Measurements from ENCODE around the gene SERPINA4.

Gene SERPINA4

DNA sequence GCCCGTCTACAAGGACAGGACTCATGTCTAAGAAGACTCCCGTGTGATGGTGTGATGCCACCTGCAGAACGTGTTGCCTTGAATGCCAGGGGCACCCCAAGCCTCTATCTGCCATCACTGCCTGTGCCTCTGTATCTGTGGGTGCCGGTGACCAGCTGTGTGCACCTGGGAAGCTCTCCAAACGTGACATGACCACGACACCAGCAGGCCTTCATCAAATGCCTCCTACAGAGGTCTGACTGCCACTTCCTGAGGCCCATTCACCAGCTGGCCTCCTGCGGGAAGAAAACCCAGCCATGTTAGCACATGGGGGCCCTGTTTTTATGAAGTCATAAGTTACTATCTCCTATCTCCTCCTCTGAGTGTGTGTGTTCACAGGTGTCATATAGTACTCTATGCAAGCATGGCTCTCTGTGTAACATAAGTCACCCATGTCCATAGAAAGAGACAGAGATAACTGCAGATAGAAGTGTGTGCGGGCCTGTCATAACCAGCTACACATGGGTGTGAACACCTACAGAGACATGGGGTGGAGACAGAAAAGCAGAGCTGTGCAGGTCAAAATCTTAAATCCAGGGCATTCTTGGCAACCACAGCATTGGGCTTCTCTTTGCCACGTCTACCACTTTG is 18.3 kb upstream of the SERPINA4 start:
- no peak for DNase-seq

DNA sequence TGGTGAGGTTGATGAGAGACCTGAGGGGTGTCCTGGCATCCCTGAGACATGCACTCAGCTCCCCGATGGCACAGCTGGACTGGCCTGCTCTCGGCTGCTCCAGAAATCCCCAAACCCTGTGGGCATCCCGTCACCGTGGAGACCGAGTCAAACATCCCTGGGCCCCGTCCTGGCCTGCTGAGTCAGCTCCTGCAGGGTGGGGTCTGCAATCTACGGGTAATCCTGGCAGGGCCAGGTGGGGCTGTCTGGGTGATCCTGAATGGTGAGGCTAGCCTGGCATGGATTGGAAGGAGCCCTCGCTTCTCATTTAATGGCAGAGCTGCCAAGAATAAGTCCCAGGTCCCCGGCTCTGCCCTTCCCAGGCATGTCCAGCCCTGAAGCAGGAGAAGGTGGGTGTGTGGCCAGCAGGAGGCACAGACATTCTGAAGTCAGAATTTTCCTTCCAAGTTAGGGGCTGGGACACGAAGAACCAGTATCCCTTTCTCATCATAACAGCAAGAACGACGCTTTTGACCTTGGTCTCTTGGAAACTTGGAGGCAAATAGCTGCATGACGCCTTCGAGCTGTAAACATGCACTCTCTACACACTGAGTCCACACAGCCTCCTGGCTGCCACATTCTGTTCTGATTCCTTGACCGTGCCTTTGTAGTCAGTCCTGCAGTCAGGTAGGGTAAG is 17.7 kb upstream of the SERPINA4 start:
- no peak for DNase-seq

DNA sequence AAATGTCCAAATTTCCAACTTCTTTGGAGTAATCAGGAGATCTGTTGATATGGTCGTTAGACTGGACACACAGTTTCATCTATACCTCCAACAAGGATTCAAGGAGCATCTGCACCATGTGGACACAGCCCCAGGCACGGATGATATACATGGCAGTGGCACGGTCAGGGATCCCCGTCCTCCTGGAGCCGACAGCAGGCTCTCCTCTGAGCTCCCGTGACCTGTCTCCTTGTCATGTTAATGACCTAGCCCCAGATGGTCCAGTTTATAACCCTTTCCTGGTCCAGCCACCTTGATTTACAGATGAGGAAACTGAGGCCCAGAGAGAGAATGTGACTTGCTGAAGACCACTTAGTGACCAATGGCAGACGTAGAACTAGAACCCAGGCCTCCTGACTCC is 16.5 kb upstream of the SERPINA4 start:
- no peak for DNase-seq

DNA sequence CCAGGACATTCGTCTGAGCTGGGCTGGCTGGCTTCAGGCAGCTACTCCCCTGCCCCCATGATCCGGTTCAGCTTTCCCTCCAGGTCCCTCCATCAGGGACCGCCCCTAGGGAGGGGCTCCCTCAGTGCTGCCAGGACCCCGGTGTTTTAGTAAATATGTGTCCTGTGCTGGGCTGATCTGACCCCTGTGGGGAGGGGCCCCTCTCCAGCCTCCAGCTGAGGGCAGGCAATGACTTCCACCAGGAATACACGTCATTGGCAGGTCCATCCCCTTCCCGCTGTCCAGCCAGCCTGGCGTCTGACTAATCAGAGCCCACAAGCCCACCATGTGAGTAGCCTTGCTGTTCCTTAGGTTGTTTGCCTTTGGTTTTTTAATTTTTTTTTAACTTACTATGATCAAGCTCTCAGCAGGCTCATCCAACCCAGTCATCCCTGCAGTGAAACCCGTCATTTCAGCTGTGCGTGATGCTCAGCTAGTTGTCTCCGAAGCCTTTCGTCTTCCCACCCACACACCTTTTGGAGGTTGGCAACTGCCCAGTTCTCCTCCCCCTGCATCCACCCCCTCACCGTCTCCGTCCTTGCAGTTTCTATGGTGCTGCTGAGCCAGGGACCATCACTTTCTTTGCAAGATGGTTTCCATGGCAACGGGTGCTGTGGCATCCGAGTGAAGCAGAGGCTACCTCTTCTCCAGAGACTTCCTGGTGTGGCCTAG is 16.0 kb upstream of the SERPINA4 start:
- no peak for DNase-seq

DNA sequence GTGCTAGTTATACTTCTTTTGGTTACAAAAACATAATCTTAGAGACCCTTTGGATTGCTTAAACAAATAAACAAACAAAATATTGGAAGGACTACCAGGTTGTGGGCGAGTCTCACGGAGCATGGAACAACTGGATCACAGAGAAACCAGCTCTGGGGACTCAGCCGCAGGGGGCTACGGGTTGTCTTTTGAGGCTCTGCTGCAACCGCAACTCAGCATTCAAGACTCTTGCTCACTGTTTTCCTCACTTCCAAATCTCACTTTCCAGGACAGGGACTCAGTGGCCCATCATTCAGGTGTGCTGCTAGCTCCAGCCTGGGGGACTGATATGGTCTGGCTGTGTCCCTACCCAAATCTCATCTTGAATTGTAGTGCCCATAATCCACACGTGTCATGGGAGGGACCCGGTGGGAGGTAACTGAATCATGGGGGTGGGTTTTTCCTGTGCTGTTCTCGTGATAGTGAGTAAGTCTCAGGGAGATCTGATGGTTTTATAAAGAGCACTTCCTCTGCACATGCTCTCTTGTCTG is 14.0 kb upstream of the SERPINA4 start:
- DNase-seq = no peak

DNA sequence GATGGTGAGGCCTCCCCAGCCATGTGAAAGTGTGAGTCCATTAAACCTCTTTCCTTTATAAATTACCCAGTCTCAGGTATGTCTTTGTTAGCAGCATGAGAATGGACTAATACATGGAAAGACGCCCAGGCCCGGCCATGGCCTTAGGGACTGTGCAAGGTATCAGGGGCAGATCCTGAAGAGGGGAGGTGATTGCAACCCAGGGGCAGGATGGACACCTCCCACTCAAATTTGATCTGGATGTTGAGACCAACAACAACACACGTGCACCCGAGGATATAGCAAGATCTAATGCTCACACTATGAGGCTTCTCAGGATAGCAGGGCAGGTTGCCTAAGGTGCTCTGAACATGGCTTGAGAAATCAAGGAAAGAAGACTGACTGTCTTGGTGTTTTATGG is 13.5 kb upstream of the SERPINA4 start:
- no peak for DNase-seq

DNA sequence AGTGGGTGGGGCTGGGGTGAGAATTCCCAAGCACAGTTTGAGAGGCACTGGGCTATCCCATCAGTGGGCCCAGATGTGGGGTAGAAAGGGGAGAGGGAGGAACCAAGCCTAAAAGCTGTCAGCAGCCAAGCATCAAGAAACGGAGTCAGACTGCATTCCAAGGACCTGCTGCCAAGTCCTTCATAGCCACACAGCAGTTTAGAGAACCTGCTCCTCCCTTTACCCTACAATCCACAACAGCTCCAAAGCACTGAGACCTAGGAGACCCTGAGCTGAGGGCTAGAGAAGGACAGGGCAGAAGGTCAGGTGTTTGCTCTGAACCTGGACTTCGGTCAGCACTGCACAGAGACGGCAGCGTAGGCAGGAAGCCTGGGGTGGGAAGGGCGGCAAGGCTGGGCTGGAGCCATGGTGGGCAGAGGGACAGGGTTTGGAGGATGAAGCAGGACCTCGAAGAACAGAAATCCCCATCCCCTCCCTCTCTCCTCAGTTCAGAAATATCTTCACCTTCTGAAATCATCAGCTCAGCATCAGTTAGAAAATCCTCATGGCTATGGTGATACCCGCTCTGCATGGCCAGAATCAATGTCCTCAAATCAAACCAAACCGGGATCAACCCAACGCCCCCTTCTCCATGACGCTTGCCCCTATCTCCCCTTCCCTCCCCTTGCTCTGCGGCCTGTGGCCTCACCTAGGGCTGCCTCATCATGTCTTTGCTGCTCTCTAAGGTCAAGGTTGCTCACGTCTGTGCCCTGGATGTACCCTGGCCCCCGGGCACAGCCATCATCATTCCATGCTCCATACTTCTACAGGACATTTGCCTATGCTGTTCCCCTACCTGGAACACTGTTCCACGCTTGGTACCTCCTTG is 12.9 kb upstream of the SERPINA4 start:
- DNase-seq = no peak

DNA sequence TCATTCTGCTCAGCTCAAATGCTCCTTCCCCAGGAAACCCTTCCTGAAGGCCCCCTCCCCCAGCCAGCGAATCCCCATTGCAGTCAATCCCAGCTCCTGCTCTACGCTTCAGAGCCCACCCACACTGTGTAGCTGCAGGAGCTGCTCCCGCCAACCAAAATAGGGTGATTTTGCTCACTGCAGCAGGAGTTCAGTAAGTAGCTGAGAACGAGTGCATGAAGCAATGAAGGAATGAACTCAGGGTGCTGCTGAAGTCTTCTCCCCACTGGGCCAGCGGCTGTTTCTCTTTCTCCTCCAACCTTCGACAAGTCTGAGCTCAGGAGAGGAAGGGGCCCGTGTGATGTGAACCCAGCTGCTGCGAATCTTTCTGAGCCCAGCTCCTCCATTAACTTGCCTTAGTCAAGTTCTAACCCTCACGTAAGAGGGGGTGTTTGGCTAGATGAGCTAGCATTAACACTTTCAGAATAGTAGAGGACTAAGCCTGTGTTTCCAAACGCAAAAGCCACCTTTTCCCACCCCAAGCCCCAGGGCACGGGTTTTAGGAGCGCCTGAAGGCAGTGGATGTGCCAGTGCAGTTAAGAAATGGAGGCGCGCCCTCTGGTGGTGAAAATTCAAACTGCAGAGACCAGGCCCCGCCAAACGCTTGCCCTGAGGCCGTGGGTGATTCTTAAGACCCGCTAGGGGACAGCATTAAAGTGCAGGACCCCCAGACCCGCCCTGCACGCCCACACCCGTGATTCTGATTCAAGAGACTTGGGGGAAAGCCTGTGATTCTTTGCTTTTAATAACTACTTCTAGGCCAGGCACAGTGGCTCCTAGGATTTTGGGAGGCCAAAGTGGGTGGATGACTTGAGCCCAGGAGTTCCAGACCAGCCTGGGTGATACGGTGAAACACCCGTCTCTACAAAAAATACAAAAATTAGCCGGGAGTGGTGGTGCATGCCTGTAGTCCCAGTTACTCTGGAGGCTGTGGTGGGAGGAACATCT is 11.9 kb upstream of the SERPINA4 start:
- peak; percentile 54 for DNase-seq

DNA sequence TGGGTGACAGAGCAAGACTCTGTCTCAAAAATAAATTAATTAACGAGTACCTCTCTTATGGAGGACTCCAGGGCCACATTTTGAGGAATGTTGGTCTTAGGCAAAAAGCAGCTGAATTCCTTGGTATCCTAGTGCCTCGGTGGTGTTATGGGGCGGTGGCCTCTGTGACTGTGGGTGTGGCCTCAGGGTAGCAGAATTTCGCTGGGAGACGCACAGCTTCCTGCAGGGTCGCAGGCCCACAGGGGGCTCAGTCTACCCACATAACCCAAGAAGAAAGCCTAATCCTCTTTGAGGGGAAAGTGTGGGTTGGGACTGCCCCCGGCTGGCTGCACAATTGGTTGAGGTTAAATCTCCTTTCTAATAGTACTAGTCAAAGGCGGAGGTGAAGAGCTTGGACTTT is 11.2 kb upstream of the SERPINA4 start:
- no peak for DNase-seq

DNA sequence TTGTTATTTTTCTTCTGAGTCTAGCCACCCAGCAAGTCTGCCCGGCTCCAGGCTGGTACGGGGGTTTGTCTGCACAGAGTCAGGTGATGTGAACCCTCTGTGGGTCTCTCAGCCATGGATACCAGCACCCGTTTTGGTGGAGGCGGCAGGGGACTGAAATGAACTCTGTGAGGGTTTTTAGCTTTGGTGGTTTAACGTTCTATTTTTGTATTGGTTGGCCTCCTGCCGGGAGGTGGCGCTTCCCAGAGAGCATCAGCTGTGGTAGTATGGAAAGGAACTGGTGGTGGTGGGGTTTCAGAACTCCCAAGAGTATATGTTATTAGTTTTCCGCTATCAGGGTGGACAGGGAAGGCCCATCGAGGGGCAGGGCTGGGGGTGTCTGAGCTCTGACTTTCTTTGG is 5.3 kb upstream of the SERPINA4 start:
- DNase-seq = no peak

DNA sequence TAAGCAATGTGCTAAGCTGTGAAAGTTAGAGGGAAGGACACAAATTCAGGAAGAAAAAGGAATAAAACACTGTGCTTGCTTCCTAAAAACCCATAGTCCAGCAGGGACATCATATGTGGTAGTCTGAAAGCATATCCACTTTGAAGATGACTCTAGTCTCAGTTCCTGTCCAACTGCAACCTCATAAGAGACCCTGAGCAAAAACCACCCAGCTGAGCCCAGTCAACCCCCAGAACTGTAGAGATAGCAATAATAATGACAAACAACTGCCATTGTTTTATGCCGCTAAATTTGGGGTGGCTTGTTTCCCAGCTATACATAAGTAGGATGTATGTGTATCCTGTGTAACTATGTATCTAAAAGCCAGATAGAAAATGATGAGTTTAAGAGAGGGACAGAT is 3.9 kb upstream of the SERPINA4 start:
- no peak for DNase-seq

DNA sequence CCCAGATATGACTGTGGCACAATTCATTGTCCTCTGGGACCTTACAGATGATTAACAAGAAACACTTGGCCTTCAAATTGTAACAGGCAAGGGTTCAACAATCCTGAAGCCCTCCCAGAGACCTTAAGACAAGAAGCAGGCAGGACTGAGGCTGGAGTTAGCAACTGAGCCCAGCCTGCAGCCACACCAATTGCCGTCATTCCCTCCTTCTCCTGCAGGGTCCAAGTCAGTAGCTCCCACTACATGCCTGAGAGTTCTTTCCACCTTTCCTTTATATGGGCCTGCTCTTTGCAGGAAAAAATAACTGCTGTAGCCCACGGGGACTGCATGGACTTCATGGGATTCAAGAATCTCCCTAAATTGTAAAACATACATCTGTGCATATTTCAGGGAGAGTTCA is 2.4 kb upstream of the SERPINA4 start:
- no peak for DNase-seq

DNA sequence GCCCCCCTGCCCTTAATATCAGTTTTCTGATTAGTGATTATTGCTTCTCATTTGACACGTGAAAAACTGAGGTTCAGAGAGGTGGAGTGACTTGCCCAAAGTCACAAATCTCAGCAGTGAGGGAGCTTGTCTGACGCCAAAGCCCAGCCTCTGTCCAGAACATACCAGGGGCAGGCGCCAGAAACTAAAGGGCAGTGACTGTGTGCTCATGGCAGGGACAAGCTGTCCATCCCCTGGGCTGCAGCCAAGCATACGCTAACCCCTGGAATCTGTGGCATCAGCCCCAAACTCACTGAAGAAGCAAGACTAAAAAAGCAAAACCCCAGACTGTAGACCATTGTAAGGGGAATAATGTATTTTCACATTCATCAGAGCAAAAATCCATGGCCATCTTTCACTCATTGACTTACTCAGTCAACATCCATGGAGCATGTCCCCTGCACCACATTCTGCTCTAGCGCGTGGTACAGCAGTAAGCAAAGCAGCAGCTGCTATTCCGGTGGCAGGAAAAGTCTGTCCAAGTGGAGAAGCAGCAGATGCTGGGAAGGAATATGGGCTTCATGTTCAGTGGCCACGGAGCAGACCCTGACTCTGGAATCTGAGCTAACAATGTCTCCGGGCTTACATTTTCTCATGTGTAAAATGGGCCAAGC is 1.5 kb upstream of the SERPINA4 start:
- no peak for DNase-seq

DNA sequence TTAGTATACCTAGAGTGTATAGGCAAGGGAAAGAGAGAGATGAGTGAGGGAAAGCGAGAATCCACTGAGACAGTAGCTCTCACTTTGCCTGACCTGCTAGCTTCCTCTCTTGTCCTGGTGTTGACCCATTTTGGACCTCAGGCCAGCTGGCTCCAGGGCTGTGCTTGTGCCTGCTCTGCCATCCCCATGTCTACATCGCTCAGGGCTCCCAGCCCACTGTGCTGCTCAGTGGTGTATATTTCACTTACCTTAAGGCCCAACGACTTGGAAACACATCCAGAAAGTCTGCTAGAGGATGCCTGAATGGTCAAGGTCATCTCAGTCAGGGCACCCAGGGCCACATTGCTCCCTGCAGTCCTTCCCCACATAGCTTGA is 964 bp upstream of the SERPINA4 start:
- DNase-seq = no peak

DNA sequence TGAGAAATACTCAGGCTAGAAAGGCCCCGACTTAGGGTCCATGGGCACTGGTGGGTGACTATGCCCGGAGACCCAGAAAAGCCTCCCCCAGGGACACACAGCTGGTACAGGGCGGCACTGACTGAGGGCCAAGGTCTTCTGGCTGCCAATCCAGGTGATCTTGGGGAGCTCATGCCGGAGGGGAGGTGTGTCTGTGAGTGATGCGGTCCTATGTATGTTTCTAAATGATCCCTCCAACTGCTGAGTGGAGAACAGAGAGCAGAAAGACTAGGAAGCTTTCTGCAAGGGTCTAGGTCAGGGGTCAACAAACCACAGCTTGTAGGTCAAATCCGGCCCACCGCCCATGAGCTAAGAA is 391 bp downstream of the SERPINA4 start:
- DNase-seq = no peak

DNA sequence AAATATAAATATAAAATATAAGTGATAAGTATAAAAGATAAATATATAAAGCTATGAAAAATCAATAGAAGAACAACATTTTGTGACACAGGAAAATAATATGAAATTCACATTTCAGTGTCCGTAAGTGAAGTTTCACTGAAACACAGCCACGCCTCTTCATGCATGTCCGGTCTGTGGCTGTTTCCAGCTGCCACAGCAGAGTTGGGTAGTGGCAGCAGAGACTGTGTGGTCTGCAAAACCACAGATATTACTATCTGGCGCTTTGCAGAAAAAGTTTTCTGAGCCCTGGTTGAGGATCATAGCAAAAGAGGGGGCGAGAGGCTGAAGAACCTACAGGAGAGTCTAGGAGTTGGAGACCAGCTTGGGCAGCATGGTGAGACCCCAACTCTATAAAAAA is 780 bp downstream of the SERPINA4 start:
- DNase-seq = no peak

DNA sequence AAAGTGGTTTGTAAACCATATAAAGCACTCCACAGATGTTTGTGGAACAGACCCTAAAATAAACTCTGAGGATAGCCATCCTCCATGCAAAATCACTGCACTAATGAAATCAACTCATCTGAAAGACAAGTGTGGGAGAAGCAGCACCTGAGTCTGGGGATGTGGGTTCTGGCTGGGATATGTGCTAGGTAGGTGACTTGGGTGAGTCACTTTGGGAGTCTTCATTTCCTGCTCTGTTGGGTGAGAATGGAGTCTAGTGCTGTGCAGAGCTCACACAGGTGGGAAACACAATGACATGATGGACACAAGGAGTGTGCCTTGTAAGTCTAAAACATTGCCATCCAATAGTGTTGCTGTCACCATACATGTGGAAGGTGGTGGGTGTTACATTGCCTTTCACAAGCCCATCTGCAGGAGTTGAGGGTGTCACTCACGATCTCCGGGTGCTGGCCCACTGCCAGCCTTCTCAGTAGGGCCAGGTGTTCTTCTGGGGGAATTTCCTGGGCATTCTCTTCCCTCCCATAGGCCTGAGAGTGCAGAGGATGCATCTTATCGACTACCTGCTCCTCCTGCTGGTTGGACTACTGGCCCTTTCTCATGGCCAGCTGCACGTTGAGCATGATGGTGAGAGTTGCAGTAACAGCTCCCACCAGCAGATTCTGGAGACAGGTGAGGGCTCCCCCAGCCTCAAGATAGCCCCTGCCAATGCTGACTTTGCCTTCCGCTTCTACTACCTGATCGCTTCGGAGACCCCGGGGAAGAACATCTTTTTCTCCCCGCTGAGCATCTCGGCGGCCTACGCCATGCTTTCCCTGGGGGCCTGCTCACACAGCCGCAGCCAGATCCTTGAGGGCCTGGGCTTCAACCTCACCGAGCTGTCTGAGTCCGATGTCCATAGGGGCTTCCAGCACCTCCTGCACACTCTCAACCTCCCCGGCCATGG is 2.0 kb downstream of the SERPINA4 start:
- no peak for DNase-seq

DNA sequence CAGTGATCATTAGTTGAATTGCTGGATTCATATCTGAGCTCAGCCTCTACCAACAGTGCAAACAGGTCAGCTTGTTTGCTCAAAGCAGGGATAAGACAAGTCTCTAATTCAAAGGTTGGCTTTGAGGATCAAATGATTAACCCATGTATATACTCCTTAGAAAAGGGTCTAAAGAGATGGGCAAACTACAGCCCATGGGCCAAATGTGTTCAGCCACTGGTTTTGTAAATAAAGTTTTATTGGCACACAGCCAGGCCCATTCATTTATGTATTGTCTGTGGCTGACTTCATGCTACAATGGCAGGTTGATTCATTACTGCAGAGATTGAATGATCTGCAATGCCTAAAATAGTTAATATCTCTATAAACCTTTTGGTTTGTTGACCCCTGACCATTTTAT is 3.1 kb downstream of the SERPINA4 start:
- no peak for DNase-seq

DNA sequence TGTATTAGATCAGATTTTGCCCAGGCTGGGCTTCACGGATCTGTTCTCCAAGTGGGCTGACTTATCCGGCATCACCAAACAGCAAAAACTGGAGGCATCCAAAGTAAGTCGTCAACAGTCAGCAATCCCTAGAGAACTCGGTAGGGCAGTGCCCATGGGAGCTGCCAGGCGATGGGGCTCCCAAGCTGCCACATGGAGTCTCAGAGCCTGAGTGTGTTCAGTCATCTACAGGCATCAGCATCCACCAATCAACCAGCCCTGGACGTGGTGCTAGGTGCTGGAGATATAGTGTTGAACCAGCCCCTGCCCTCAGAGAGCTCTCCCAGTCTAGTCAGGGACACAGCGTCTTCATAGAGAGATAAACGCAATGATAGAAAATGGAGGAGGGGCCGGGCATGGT is 6.9 kb downstream of the SERPINA4 start:
- DNase-seq = no peak

Measured in right kidney (tissue), 1 donor.